ENCODE results near the gene PPM1H. TPM values are rescaled to one million over a fixed set of nuclear protein-coding genes. Genes with fewer than 3 reads are reported as not detected.
"Not testable (repeated sequence)": the region's sequence is repeated elsewhere in the genome, so short reads cannot be mapped to it uniquely, and the experiment has no call there.

PPM1H gene
- polyA plus RNA-seq, 4 donors: 27.7 to 31.9 (median 30.4) TPM

DNA sequence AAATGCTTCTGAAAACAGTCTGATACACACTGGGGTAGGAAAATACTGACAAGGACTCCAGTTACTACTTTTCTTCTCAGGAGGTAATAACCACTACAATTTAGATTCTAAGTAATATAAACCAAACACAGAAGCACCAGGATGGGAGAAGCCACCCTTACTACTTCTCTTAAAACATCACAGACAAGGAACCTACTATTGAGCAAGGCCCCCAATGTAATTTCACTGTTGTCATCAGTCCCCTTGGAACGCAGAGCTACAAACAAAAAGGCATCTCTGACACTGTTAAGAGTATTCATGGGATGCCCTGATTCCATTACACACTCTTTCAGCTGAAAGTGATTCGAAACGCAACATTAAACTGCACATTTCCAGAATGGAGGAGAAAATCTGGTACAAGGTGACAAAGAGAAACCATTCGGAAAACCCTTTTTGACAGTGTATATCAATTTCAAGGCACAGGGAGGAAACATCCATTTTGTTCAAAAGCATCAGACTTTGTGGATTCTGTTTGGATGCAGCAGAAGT, 185.9 kb downstream of the PPM1H start:
- DNase-seq (ENCODE audit: low read depth in 4 of 4, low spot score in 3 of 4): no peak

DNA sequence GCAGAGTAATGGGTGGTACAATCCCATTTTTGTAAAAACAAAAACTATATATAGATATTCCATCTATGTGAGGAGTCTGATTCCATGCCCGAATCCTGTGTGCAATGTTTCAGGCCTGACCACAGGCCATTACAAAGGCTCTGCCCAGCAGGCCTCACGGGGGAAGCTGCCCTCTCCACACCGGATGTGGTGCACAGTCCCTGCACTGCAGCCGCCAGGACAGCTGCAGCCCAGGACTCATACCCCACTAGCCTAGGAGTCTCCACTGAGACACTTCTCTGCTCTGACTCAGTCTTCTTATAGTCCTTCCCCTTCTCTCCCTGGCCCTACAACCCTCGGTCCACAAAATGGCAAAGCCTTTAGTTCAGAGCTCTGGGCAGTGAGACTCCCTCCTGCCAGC, 190.4 kb downstream of the PPM1H start:
- DNase-seq (ENCODE audit: low read depth in 4 of 4, low spot score in 3 of 4): no peak

DNA sequence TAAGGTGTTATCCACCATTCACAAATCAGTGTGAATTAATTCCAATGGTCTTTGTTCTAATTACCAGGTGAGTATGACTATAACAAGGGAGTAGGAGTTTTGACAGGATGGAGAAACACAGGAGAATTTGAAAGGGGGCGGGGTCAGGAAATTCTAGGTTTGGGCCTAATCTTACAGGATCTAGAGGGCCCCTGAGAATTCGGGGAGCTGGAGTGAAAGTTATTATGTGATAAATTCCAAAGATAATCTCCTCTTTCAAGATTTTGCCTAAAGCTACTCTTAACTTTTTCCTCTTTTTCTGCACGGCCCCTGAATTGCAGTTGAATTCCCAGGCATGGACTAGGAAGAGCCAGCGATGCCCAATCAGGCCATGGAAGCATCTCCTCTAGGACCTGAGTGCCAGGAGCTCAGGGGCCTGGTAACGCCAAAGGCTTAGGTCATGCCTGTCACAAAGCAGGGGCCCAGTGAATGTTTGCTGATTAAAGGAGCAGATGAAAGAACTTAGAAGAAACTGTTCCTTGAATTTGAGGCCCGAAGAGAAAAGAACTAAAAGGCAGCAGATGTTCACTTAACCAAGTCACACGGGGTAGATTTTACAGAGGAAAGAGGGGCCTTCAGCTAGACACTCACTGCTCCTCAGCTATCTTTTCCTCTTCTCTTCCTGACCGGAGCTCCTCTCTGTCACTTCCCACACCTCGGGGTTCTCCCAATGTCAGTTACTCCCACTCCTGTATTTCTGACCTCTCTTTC, 195.5 kb downstream of the PPM1H start:
- no peak for DNase-seq (ENCODE audit: low read depth in 4 of 4, low spot score in 3 of 4)

DNA sequence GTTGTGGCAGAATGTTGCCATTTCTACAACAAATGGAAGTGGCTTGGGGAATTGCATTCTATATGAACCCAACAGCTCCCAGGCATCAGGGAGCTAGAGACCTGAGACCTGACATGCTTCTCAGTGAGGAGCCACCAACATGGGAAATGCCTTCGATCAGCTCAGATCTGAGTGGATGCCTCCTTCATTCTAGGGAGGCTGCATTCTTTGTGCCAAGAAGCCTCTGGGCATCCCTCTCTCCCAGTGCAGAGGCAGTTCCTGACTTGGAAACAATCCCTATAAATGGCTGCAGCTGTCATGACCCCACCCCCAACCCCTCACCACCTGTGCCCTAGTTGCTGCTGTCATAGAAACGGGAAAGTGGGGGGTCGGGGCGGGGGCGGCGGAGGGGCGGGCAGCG, 196.3 kb downstream of the PPM1H start:
- no peak for DNase-seq (ENCODE audit: low read depth in 4 of 4, low spot score in 3 of 4)

DNA sequence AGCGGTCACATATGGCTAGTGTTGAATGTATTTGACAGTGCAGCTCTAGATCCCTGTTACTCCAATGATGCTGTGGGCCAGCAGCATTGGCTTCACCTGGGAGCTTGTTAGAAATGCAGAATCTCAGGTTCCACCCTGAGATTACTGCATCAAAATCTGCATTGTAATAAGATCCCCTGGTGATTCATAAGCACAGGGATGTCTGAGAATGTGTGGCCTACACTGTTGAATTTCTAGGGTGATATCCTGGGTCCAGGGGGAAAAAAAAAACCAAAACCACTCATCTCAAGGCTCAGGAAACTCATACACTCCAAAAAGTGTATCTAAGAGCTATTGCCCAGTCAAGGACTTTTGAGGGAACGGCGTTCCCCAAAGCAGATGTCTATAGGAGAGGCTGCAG, 196.8 kb downstream of the PPM1H start:
- DNase-seq (ENCODE audit: low read depth in 4 of 4, low spot score in 3 of 4): no peak

DNA sequence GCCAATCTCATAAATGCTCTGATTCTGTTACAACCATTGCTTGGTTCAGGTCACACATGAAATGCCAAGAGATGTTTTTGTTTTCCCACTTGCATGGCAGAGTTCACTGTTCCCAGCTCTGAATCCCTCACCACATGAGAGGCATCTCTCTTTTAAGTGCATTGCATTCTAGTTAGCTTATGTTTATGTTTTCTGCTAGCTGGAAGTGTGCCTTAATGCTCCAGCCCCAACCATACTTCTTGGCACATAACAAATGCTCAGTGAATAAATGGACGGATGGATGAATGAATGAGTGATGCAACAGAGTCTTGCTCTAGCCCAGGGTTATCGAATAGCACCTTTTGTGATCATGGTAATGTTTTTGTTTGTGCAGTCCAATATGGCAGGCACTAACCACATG, 197.3 kb downstream of the PPM1H start:
- no peak for DNase-seq (ENCODE audit: low read depth in 4 of 4, low spot score in 3 of 4)

DNA sequence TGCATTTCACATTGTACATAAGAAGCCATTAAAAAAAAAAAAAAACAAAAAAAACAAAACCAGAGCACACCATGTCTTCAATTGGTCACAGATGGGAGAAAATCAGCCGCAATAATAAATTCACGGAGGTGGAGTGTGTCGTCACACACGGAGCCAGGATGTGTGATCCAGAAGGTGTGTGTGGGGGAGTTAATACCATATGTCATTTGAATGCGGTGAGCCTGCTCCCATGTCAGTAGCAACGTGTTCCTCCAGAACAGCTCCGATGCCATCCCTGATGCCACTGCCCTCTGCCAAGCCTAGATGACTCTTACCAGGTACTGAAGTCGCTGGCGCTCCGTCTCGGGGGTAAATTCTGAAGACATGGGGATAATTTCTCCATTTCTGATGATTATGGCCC, 197.8 kb downstream of the PPM1H start:
- no peak for DNase-seq (ENCODE audit: low read depth in 4 of 4, low spot score in 3 of 4)

DNA sequence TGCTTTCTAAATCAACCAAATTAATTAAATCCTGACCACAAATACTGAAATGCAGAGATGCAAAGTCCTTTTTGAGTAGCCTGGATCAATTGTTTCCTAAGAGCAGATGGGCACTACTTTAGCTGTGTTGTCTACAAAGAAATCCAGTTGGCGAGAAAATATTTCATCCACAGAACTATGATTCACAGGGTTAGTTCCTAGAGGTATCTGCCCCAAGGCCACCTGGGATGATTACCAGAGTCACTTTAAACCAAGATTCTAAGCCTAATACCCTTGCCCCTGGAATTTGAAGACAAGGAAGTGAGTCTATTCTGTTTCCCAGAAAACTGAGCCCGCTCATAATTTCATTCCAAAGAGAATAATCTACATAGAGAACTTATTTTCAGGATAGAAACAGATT, 198.4 kb downstream of the PPM1H start:
- no peak for DNase-seq (ENCODE audit: low read depth in 4 of 4, low spot score in 3 of 4)

DNA sequence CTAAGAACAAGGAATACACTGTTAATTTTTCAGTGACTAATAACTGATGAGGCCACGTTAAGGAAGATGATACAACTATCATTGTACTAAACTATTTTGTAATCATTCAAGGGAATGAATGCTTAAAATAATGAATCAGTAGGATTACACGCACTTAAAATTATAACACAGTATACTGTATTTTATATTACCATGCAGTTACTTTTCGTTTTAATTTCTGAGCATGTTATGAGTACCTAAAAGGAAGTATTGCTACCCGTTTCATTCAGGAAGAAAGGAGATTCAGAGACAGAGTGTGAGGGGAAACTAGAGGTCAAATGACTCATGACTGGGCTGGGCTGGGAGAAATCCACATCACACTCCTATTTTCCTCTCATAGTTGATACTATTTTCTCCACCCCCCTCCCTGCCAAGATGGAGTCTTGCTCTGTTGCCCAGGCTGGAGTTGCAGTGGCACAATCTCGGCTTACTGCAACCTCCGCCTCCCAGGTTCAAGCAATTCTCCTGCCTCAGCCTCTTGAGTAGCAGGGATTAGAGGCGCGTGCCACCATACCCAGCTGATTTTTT, 202.0 kb downstream of the PPM1H start:
- no peak for DNase-seq (ENCODE audit: low read depth in 4 of 4, low spot score in 3 of 4)

DNA sequence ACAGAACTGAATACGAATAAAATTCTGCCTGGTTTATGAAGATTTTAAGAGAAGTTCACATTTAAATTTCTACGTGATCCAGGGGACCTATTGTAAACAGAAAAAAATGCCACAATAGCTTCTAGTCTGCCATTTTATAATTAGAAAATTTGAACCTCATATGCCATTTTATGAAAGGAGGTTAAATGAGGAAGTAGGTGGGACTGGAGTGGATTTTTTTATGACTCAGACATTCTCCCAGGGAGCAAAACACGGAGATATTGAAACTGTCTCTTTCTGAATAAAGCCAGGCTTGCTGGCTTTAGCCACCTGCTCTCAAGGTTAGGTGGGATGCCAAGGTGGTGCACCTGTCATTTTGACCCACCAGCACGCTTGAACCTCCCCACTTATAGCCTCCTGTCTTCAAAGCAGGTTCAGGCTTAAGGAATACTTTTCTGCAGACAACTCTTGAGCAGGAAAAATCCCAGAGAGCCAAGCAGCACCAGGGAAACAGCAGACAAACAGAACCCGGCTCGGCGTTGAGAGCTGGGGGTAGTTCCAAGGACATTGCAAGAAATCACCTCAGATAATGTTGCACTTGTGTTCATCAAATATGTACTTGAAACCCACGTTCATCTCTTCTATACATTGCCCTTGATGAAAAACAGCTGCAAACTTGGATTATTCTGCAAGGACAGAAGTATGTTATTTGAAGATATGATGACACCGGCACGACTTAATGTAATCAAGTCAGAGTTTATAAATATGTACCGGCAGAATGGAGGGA, 203.7 kb downstream of the PPM1H start:
- DNase-seq (ENCODE audit: low read depth in 4 of 4, low spot score in 3 of 4): no peak

DNA sequence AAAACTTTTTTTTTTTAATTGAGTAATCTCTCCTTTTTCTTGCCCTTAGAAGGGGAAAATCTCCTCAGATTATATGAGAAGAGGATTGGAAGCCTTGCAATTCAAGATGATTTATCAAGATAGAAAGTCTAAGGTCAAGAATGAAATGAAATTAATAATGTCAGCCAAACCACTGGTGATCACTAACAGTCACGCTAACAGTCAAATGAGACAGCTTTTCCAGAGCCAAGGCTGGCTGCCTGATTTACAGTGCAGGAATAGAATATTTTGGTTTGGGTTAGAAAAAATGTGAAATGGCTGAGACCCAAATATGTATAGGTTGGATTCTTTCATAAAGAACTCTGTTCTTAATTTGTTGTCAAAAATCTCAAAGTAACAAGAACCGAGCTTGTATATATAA, 204.3 kb downstream of the PPM1H start:
- DNase-seq (ENCODE audit: low read depth in 4 of 4, low spot score in 3 of 4): no peak

DNA sequence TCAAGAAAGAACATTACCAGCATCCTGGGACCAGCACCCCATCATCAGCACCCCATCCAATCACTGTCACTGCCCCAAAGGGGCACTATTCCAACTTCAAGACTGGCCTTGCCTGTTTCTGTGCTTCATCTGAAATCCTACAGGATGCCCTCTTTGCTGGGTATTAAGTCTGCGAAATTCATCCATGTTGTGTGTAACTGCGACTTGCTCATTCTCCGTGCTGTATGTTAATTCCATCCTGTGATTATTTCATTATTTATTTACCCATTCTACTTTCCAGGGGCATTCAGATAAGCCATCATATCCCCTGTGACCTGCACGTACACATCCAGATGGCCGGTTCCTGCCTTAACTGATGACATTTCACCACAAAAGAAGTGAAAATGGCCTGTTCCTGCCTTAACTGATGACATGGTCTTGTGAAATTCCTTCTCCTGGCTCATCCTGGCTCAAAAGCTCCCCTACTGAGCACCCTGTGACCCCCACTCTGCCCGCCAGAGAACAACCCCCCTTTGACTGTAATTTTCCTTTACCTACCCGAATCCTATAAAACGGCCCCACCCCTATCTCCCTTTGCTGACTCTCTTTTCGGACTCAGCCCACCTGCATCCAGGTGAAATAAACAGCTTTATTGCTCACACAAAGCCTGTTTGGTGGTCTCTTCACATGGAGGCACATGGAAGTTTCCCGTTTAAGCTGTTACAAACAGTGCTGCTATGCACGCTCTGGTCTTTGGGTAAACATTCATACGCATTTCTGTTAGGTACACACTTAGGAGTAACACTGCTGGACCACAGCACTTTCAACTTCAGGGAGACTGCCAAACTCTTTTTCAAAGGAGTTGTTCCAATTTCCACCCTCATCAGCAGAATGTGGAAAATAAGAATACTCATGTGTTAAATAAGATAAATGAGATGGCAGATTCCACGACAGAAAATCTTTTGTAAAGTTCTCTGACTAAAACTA, 205.1 kb downstream of the PPM1H start:
- not testable (repeated sequence) for DNase-seq (ENCODE audit: low read depth in 4 of 4, low spot score in 3 of 4)

DNA sequence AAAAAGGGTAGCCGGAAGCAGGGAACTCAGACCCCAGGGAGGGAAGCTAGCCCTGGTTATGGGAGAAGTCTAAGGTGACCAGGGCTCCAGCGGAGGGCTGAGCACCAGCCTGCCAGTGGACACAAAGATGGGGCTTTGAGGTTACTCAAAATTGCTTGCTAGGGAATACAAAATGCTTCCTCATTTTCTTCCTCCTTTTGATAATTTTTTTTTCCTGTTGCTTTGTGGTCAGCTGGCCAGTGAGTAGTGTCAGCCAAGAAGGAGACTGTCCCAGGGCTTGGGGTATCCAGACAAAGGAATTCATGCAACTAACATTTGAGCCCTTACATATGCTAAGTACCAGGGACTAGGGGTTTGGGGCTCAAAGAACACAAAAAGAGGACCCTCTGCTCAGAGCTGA, 206.2 kb downstream of the PPM1H start:
- DNase-seq (ENCODE audit: low read depth in 4 of 4, low spot score in 3 of 4): no peak

DNA sequence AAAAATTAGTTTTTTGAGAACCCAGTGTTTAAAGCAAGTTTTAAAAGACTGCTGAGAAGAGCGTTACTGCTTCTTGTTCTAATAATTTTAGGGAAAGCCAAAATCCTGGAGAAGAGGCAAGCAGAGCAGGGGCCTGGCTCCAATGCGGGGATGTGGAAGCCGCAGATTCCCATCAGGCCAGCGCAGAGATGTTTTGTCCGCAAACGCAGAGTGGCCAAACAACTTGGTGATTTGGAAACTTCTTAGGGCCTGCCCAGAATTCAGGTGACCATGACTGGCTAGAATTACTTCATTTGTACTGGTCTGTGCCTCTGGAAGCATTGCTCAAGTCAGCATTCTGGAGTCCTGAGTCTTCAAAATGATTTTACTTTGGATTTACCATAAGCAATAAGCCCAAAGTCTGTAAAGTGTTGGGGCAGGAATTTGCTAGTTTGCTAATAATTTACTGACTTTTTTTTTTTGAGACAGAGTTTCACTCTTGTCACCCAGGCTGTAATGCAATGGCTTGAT, 208.4 kb downstream of the PPM1H start:
- DNase-seq (ENCODE audit: low read depth in 4 of 4, low spot score in 3 of 4): no peak

DNA sequence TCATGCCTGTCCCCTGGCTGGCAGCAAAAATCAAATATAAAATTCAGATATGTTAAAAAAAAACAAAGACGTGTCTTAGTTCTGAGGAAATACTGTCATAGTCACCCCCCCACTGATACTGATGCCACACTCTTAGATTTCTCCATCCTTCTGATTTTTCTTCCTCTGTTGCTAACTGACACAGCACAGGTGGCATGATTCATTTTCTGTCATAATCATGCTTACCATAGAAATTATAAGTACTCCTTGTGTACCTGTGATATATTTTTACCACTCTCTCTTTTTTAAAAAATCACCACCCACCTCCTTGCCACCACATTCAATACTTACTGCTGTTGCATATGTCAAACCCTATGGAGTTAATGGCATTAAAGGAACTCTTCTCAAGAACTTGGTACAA, 209.2 kb downstream of the PPM1H start:
- no peak for DNase-seq (ENCODE audit: low read depth in 4 of 4, low spot score in 3 of 4)

DNA sequence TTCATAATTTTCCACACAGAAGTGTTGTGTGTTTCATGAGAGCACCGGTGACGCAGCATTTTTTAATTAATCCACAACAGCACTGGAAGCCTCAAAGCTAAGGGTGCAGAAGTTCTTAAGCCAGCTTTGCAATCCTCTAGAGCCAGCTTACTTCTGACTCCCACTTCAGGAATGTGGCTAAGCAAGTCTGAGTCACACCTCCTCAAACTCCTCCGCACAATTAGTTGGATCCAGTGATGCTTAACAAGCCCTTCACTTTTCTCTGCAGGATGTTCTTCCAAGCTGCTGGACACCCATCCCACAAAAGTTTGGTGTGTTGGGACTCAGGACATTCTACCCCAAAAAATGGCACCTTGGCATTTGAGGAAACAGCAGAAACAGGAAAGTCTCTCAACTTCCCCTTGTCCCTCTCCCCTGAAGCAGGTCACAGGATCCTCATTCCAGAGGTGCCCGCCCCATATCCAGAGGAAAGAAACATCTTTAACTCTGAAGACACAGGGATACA, 210.0 kb downstream of the PPM1H start:
- peak in 3 of 4 donors; percentile 67 to 82 (median 74) for DNase-seq (ENCODE audit: low read depth in 4 of 4, low spot score in 3 of 4)

DNA sequence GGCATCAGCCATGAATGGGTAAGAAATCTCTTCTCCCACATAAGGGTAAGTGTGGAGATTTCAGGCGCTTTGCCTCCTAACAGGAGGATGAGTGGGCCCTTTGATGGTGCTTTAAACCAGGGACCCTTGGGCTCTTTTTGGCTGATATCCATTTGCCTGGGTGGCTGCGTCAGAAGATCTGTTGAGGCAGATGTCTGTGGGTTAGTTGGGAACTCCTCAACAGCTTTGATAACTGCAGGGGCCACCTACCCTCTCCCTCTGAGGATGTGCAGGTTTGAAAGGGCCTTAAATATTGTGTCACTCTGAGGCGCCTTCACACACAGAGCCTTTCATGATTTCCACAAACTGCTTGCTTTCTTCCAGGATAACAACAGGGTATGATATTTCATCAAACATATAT, 210.7 kb downstream of the PPM1H start:
- DNase-seq (ENCODE audit: low read depth in 4 of 4, low spot score in 3 of 4): no peak

DNA sequence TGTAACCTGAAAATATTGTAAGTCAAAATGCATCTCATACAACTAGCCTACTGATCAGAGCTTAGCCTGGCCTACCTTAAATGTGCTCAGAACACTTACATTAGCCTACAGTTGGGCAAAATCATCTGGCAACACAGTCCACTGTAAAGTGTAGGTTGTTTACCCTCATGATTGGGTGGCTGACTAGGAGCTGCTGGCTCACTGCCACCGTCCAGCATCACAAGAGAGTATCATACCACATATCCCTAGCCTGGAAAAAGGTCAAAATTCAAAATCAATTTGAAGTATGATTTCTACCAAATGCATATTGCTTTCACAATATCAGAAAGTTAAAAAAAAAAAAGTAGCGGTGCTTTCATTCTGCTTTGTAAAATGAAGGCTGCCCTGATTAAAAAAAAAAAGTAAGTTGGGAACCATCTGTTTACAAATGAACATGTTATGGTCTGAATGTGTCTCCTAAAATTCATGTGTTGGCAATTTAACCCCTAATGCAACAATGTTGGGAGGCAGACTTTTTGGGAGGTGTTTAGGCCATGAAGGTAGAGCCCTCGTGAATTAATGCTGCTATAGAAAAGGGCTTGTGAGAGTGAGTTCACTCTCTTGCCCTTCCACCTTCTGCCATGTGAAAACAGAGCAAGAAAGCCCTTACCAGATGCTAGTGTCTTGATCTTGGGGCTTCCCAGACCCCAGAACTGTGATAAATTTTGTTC, 211.8 kb downstream of the PPM1H start:
- DNase-seq (ENCODE audit: low read depth in 4 of 4, low spot score in 3 of 4): no peak

DNA sequence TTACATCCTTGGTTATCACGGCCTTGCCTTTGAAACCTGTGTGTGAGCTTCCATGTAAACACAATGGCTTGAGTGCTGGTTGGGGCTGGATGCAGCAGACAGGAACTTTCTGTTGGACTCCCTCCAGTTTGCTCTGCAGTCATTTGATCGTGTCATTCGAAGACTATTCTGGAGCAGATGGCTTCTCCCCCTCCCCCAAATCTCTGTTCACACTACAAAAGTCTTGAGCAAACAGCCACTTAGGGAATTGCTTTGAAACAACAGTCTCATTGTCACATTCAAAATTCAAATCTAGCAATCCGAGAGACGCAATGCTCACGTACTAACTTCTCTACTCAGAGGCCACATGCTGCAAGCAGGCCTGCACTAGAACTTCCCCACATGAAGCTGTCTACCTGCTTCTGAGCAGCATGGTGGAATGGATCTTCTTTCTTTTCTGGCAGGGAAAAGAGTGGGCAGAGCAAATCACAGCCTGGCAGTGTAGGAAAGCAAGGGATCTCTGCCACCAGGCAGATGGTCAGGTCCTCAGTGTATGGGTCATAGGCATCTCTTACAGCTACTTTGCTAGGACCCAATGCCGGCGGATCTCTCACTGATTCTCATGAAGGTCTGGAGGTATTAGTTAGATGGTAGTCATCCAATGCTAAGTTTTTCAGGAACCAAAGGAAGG, 214.2 kb downstream of the PPM1H start:
- no peak for DNase-seq (ENCODE audit: low read depth in 4 of 4, low spot score in 3 of 4)
